Loucy (cell line): Measurements from ENCODE around the gene MX2.

ENCODE experiments used
- H2AFZ ChIP-seq: fragments of 200-600 bp; sonication (generic); 2 replicates; pipeline ENCODE4 v1.6.0; 2016; ENCODE audit warnings: antibody characterized with exemption, mild to moderate bottlenecking, low read length, moderate library complexity
- H3F3A ChIP-seq: fragments of 200-600 bp; 2 replicates; pipeline ENCODE4 v1.6.0; 2016; ENCODE audit warnings: antibody characterized with exemption, low read depth, mild to moderate bottlenecking
- H3K27me3 ChIP-seq: fragments of 200-600 bp; sonication (generic); 2 replicates; pipeline ENCODE4 v1.6.1; 2014; ENCODE audit warnings: low read length, mild to moderate bottlenecking; ENCODE audit not compliant: insufficient read depth, poor library complexity, severe bottlenecking
- H3K36me3 ChIP-seq: fragments of 200-600 bp; sonication (generic); 2 replicates; pipeline ENCODE4 v1.6.1; 2016; ENCODE audit warnings: low read length; ENCODE audit not compliant: insufficient read depth
- H3K4me1 ChIP-seq: fragments of 200-600 bp; sonication (generic); 2 replicates; pipeline ENCODE4 v1.5.1; 2014; ENCODE audit warnings: low read length, mild to moderate bottlenecking; ENCODE audit not compliant: insufficient read depth, poor library complexity, severe bottlenecking
- H3K4me2 ChIP-seq: fragments of 200-600 bp; sonication (generic); 2 replicates; pipeline ENCODE4 v1.6.0; 2014; ENCODE audit warnings: antibody characterized with exemption, low read length, low read depth, mild to moderate bottlenecking; ENCODE audit not compliant: poor library complexity, severe bottlenecking
- H3K4me3 ChIP-seq: fragments of 200-600 bp; sonication (generic); 2 replicates; pipeline ENCODE4 v1.5.1; 2014; ENCODE audit warnings: low read length, mild to moderate bottlenecking, mixed read lengths; ENCODE audit not compliant: poor library complexity, severe bottlenecking
- H3K79me2 ChIP-seq: fragments of 200-600 bp; sonication (generic); 2 replicates; pipeline ENCODE4 v1.6.1; 2014; ENCODE audit warnings: low read length; ENCODE audit not compliant: insufficient read depth
- H3K9ac ChIP-seq: fragments of 200-600 bp; sonication (generic); 2 replicates; pipeline ENCODE4 v1.6.0; 2014; ENCODE audit warnings: mild to moderate bottlenecking, low read depth, low read length, moderate library complexity; ENCODE audit not compliant: poor library complexity, severe bottlenecking
- H3K9me2 ChIP-seq: fragments of 200-600 bp; sonication (generic); replicated peaks from 2 replicates; pipeline ENCODE4 v1.6.1; 2016; ENCODE audit warnings: low read depth, low read length, mixed read lengths
- H3K9me3 ChIP-seq: fragments of 200-600 bp; sonication (generic); 2 replicates; pipeline ENCODE4 v1.6.1; 2014; ENCODE audit warnings: mild to moderate bottlenecking, antibody characterized with exemption, low read length, low read depth; ENCODE audit not compliant: insufficient read depth
- H4K20me1 ChIP-seq: fragments of 200-600 bp; sonication (generic); 2 replicates; pipeline ENCODE4 v1.6.0; 2014; ENCODE audit warnings: antibody characterized with exemption, low read length, mild to moderate bottlenecking; ENCODE audit not compliant: insufficient read depth, poor library complexity, severe bottlenecking
- EZH2phosphoT487 ChIP-seq: fragments of 200-600 bp; IDR thresholded peaks from 2 replicates; pipeline ENCODE4 v1.6.1; 2018; ENCODE audit warnings: antibody characterized with exemption, mild to moderate bottlenecking, moderate library complexity, borderline replicate concordance
- TF ChIP-seq, protein P1 (sequence below): fragments of 200-600 bp; sonication (generic); conservative IDR thresholded peaks from 2 replicates; pipeline ENCODE4 v1.5.1; 2014; ENCODE audit warnings: mild to moderate bottlenecking, antibody characterized with exemption, low read length

Gene MX2

DNA sequence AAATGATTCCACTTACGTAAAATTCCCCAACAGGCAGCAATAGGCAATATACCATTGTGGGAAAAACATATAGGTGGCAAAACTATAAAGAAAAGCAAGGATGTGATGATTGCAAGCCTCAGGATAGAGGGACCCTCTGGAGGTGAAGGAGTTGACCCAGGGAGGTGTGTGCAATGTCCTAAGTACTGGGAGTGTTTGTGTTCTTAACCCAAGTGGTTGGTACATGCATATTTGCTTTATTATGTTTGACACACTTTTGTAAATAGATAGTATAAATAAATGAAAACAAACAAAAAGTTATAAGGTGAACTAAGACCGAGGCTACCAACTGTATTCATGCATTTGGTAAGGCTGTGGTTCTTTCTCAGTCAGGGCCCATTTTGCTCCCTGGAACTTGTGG, 71.7 kb downstream of the MX2 start:
- no peak overlapping the region for H3K9ac ChIP-seq
- no peak overlapping the region for H3K4me2 ChIP-seq
- H3K4me1 ChIP-seq = no peaks in the 10 kb centered on the region
- no peaks in the 10 kb centered on the region for H3K79me2 ChIP-seq
- peaks cover 5% of the 10 kb centered on the region; the same call in 1 of the 2 replicates for H3K9me3 ChIP-seq
- H3K27me3 ChIP-seq = no peaks in the 10 kb centered on the region
- no peak overlapping the region for H2AFZ ChIP-seq
- no peaks in the 10 kb centered on the region for H3K36me3 ChIP-seq
- no peak overlapping the region for H3K4me3 ChIP-seq
- H3K9me2 ChIP-seq = no peaks in the 10 kb centered on the region
- TF ChIP-seq, protein P1, sequence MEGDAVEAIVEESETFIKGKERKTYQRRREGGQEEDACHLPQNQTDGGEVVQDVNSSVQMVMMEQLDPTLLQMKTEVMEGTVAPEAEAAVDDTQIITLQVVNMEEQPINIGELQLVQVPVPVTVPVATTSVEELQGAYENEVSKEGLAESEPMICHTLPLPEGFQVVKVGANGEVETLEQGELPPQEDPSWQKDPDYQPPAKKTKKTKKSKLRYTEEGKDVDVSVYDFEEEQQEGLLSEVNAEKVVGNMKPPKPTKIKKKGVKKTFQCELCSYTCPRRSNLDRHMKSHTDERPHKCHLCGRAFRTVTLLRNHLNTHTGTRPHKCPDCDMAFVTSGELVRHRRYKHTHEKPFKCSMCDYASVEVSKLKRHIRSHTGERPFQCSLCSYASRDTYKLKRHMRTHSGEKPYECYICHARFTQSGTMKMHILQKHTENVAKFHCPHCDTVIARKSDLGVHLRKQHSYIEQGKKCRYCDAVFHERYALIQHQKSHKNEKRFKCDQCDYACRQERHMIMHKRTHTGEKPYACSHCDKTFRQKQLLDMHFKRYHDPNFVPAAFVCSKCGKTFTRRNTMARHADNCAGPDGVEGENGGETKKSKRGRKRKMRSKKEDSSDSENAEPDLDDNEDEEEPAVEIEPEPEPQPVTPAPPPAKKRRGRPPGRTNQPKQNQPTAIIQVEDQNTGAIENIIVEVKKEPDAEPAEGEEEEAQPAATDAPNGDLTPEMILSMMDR = no peak
- TF ChIP-seq EZH2phosphoT487 = no peak
- H3F3A ChIP-seq = no peaks in the 10 kb centered on the region
- no peaks in the 10 kb centered on the region for H4K20me1 ChIP-seq

- H2AFZ ChIP-seq = no peak overlapping the region
- no peaks in the 10 kb centered on the region for H3K36me3 ChIP-seq
- no peaks in the 10 kb centered on the region for H4K20me1 ChIP-seq
- no peaks in the 10 kb centered on the region for H3K4me1 ChIP-seq
- no peak overlapping the region for H3K4me2 ChIP-seq
- no peaks in the 10 kb centered on the region for H3K79me2 ChIP-seq
- TF ChIP-seq EZH2phosphoT487 = no peak
- TF ChIP-seq, protein P1 = no peak
- no peak overlapping the region for H3K4me3 ChIP-seq
- H3K9me2 ChIP-seq = no peaks in the 10 kb centered on the region
- no peak overlapping the region for H3K9ac ChIP-seq
- no peaks in the 10 kb centered on the region for H3F3A ChIP-seq
- peaks cover 5% of the 10 kb centered on the region; the same call in 1 of the 2 replicates for H3K9me3 ChIP-seq
- H3K27me3 ChIP-seq = no peaks in the 10 kb centered on the region
Observed at GRCh38 chr21:41435706-41436105, 73.9 kb downstream of the MX2 start.

GRCh38 chr21:41437729-41438128, 75.9 kb downstream of the MX2 start:
- Histone ChIP-seq H3K27me3 (no peaks in the 10 kb centered on the region), H3K36me3 (no peaks in the 10 kb centered on the region), H4K20me1 (no peaks in the 10 kb centered on the region), H2AFZ (no peak overlapping the region), H3K9me2 (no peaks in the 10 kb centered on the region), H3K9ac (no peak overlapping the region), H3K4me2 (no peak overlapping the region), H3F3A (no peaks in the 10 kb centered on the region), H3K79me2 (no peaks in the 10 kb centered on the region), H3K9me3 (peaks cover 5% of the 10 kb centered on the region; the same call in 1 of the 2 replicates), H3K4me1 (no peaks in the 10 kb centered on the region), H3K4me3 (no peak overlapping the region)
- TF ChIP-seq, protein P1 = no peak
- TF ChIP-seq EZH2phosphoT487 = no peak
